ENCODE results near the gene TMEM51.

DNA sequence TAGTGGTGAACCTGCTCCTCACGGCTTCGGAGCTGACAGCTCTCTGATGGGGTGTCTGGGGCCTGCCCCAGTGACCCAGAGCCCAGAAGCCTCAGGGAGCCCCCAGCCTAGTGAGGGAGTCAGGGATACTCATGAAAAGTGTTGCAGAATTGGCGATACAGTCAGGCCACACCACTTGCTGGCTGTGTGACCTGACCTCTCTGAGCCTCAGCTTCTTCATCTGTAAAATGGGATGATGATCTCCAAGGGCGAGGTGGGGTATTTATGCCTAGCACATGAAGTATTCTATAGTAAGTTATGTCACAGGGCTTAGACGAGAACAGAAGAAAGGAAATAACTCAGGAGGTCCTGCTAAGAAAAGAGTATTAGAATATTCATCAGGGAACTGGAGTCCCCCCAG, 1.6 kb downstream of the TMEM51 start:
- TF ChIP-seq, protein P1, sequence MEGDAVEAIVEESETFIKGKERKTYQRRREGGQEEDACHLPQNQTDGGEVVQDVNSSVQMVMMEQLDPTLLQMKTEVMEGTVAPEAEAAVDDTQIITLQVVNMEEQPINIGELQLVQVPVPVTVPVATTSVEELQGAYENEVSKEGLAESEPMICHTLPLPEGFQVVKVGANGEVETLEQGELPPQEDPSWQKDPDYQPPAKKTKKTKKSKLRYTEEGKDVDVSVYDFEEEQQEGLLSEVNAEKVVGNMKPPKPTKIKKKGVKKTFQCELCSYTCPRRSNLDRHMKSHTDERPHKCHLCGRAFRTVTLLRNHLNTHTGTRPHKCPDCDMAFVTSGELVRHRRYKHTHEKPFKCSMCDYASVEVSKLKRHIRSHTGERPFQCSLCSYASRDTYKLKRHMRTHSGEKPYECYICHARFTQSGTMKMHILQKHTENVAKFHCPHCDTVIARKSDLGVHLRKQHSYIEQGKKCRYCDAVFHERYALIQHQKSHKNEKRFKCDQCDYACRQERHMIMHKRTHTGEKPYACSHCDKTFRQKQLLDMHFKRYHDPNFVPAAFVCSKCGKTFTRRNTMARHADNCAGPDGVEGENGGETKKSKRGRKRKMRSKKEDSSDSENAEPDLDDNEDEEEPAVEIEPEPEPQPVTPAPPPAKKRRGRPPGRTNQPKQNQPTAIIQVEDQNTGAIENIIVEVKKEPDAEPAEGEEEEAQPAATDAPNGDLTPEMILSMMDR (IDR thresholded peaks at IDR 0.05): no peak
- no peak for TF ChIP-seq POLR2A (IDR thresholded peaks at IDR 0.05)

Measured in body of pancreas (tissue), 4 donors.